Mesothelial cell of epicardium (in vitro differentiated cells): Measurements from ENCODE around the gene KLF11. TPM values are rescaled to one million over a fixed set of nuclear protein-coding genes. Genes with fewer than 3 reads are reported as not detected.

Experiments
- DNase-seq, 2 experiments: peaks; one replicate each; pipeline ENCODE4 v3.0.0; 2021; ENCODE audit warnings: low spot score in 2 of 2; ENCODE audit not compliant: unreplicated experiment in 2 of 2
- H3K27ac Mint-ChIP-seq: 2 replicates; pipeline ENCODE4 v1.8.0; 2021; ENCODE audit warnings: mixed read lengths
- H3K27me3 Mint-ChIP-seq: 2 replicates; pipeline ENCODE4 v1.8.0; 2021; ENCODE audit warnings: low read depth, mixed read lengths
- H3K36me3 Mint-ChIP-seq: 2 replicates; pipeline ENCODE4 v1.8.0; 2021; ENCODE audit warnings: mixed read lengths
- H3K4me1 Mint-ChIP-seq: 2 replicates; pipeline ENCODE4 v1.8.0; 2021; ENCODE audit warnings: mixed read lengths
- H3K4me3 Mint-ChIP-seq: 2 replicates; pipeline ENCODE4 v1.8.0; 2021; ENCODE audit warnings: mild to moderate bottlenecking, moderate library complexity, mixed read lengths
- H3K9me3 Mint-ChIP-seq: 2 replicates; pipeline ENCODE4 v1.8.0; 2021; ENCODE audit warnings: mixed read lengths
- total RNA-seq: library from RNA; stranded (reverse); gene quantifications from 3 replicates; pipeline ENCODE4 v1.2.1, GENCODE V29; 2021
- TF ChIP-seq, protein P1 (sequence below): fragments of 200-600 bp; sonication (generic); IDR thresholded peaks from one replicate; pipeline ENCODE4 v1.5.0; 2021; ENCODE audit warnings: antibody characterized with exemption; ENCODE audit not compliant: unreplicated experiment

Gene KLF11
- total RNA-seq, 1 donor from 2014 or later = 15.8 TPM

DNA sequence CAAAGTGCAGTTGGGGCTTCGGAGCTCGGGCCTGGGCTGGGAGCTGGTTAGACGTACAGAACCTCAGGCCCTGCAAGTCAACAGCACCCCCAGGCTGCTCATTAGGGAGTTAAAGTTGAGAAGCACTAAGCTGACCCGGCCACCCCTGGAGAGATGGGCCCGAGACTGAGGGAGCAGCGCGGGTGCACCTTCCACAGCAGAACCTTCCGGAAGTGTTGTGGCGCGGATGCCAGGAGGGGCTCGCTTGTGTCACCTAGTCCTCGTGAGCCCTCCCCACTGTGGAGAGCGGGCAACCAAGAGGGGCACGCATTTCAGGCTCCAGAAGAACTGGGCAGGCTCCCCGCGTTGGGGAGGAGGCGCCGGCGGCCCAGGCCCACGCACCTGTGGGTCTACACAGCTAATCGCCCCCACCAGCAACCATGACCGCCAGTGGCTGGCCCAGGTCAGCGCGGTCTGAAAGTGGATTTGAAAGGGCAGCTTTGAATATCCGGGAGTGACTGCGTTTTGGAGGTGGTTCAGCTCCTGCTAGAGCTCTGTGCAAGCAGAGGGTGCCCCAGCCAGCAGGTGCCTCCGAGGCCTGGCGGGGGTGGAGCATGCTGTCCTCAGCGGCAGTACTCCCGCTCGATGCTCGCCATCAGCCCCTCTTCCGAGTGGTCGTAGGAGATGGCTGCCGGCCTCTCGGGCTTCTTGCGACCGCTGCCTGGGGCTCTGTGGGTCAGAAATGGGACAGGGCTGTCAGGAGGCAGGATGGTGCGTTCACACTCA is 15.1 kb downstream of the KLF11 start:
- Mint-ChIP-seq H3K4me1 (peaks cover 18% of the 10 kb centered on the region), H3K9me3 (no peaks in the 10 kb centered on the region), H3K4me3 (no peak overlapping the region), H3K27ac (no peak overlapping the region), H3K27me3 (no peaks in the 10 kb centered on the region), H3K36me3 (peaks cover 12% of the 10 kb centered on the region)
- DNase-seq = no peak
- TF ChIP-seq, protein P1, sequence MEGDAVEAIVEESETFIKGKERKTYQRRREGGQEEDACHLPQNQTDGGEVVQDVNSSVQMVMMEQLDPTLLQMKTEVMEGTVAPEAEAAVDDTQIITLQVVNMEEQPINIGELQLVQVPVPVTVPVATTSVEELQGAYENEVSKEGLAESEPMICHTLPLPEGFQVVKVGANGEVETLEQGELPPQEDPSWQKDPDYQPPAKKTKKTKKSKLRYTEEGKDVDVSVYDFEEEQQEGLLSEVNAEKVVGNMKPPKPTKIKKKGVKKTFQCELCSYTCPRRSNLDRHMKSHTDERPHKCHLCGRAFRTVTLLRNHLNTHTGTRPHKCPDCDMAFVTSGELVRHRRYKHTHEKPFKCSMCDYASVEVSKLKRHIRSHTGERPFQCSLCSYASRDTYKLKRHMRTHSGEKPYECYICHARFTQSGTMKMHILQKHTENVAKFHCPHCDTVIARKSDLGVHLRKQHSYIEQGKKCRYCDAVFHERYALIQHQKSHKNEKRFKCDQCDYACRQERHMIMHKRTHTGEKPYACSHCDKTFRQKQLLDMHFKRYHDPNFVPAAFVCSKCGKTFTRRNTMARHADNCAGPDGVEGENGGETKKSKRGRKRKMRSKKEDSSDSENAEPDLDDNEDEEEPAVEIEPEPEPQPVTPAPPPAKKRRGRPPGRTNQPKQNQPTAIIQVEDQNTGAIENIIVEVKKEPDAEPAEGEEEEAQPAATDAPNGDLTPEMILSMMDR = no peak

DNA sequence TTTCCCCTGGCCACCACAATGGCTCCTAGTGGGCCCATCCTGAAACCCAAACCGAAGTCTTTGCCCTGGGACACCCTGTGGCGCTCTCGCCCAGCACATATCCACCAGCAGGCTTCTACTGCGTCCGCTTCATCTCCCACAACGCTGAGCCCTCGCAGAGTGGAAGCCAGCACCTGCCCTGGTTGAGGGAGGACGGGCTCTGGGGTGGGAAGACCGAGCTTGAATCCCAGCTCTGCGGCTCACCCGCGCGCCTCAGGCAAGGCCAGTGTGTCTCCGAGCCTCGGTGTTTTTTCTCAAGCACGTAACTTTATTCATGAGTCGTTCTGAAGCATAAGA is 15.6 kb downstream of the KLF11 start:
- peaks cover 11% of the 10 kb centered on the region for H3K36me3 Mint-ChIP-seq
- no peak overlapping the region for H3K27ac Mint-ChIP-seq
- DNase-seq = no peak
- TF ChIP-seq, protein P1 = no peak
- peaks cover 18% of the 10 kb centered on the region for H3K4me1 Mint-ChIP-seq
- H3K4me3 Mint-ChIP-seq = no peak overlapping the region
- no peaks in the 10 kb centered on the region for H3K27me3 Mint-ChIP-seq
- no peaks in the 10 kb centered on the region for H3K9me3 Mint-ChIP-seq

DNA sequence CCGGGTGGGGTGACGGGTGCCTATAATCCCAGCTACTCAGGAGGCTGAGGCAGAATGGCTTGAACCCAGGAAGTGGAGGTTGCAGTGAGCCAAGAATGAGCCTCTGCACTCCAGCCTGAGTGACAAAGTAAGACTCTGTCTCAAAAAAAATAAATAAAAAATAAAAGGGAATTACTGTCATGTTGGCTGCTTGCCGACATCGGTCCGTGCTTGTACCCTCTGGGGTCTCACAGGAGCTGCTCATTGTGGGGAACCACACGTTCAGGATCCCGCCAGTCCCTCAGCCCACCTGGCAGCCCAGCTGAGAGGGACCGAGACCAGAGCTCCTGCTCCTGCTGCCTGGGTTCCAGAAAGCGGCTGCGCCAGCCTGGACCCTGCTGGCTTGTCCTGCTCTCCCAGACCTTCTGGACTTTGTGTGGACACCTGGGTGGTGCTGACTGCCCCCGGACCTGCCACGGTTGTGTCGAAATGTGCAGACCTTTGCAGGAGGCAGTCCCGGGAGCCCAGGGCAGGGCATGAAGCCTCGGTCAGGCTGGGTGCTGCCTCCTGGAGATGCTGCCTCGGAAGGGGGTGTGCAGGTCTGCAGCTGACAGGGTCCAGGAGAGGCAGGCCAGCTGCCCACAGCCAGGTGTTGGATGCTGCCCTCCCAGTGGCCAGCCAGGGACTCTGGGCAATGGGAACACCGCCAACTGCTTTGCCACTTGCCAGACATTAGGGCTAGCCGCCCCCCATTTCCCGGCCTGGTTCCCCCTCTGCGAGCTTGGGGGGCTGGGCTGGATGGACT is 16.4 kb downstream of the KLF11 start:
- TF ChIP-seq, protein P1 = no peak
- H3K4me3 Mint-ChIP-seq = no peak overlapping the region
- no peak for DNase-seq
- H3K27me3 Mint-ChIP-seq = no peaks in the 10 kb centered on the region
- peaks cover 3% of the 10 kb centered on the region for H3K36me3 Mint-ChIP-seq
- no peak overlapping the region for H3K27ac Mint-ChIP-seq
- H3K9me3 Mint-ChIP-seq = no peaks in the 10 kb centered on the region
- peaks cover 18% of the 10 kb centered on the region for H3K4me1 Mint-ChIP-seq

DNA sequence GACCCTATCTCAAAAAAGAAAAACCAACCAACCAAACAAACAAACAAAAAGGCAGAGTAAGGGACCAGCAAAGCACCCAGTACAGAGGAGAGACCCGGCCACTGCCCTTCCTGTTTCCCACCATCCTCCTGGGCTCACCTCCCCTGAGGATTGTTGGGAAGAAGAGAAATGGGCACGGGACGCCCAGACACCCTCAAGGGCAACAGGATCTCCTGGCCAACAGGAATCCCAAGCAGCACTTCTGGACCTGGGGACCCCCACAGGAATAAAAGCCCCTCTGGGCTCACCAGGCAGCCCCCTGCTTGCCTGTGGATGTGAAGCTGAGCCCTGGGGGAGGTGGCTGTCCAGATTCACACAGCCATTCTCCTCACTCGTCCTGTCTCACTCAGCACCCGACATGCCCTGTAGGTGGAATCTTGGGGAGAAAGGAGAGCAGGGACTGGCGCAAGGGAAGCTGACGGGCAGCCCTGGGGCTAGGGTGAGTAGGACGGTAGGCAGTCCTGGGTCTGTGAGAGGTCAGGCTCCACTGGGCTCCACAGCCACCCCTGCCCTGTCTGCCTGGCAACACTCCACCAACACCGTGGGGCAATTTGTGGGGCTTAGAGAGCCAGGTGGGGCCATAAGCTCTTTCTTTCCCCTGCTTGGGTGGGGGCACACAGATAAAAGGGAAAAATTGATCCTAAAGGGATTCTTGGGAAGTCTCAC is 18.0 kb downstream of the KLF11 start:
- TF ChIP-seq, protein P1 = no peak
- Mint-ChIP-seq H3K27me3 (no peaks in the 10 kb centered on the region), H3K4me3 (no peak overlapping the region), H3K9me3 (no peaks in the 10 kb centered on the region), H3K36me3 (no peaks in the 10 kb centered on the region), H3K27ac (no peak overlapping the region), H3K4me1 (peaks cover 14% of the 10 kb centered on the region)
- no peak for DNase-seq

DNA sequence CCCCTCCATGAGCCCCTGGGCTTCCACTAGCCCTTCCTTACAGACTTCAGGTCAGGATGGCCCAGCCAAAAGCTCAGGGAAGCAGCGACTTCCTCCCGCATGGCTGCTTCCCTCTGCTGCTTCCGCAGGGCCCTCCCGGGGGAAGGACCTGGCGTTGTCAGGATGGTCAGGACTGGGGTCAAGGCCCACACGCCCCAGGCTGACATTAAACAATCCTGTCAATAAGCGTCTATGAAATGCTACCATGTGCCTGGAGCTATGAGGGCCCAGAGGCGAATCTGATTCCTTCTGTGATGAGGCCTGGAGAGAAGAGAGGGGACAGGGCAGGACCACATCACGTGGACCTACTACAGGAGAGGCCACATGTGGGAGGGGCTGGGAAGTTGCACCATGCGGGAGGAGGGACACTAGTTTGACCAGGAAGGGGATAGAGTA is 19.6 kb downstream of the KLF11 start:
- peaks cover 4% of the 10 kb centered on the region for H3K9me3 Mint-ChIP-seq
- TF ChIP-seq, protein P1 = no peak

More for the DNA sequence above, 19.6 kb downstream of the KLF11 start:
- Mint-ChIP-seq H3K27me3 (no peaks in the 10 kb centered on the region), H3K4me1 (peaks cover 3% of the 10 kb centered on the region), H3K27ac (no peak overlapping the region), H3K4me3 (no peak overlapping the region), H3K36me3 (no peaks in the 10 kb centered on the region)
- DNase-seq = no peak
